Gastroesophageal sphincter (tissue), 3 donors: ENCODE results near the gene POU2AF3.

Source experiments
- POLR2A ChIP-seq, 2 donors: fragments of 450-650 bp; IDR thresholded peaks; one replicate each; pipeline ENCODE4 v1.6.1; 2017; ENCODE audit warnings: antibody characterized with exemption in 2 of 2, mild to moderate bottlenecking in 2 of 2, moderate library complexity in 1 of 2
- POLR2AphosphoS5 ChIP-seq: sonication (generic); formaldehyde crosslinking; IDR thresholded peaks from one replicate; pipeline ENCODE4 v1.6.1; 2017; ENCODE audit warnings: antibody characterized with exemption
- TF ChIP-seq, protein P1 (sequence below), 4 experiments: fragments of 200-600 bp in 2 of 4; fragments of 450-650 bp in 2 of 4; sonication (generic) in 1 of 4; IDR thresholded peaks; one replicate each; pipeline ENCODE4 v1.5.1; 2017 to 2019; ENCODE audit warnings: antibody characterized with exemption in 4 of 4, mild to moderate bottlenecking in 2 of 4, moderate library complexity in 2 of 4

DNA sequence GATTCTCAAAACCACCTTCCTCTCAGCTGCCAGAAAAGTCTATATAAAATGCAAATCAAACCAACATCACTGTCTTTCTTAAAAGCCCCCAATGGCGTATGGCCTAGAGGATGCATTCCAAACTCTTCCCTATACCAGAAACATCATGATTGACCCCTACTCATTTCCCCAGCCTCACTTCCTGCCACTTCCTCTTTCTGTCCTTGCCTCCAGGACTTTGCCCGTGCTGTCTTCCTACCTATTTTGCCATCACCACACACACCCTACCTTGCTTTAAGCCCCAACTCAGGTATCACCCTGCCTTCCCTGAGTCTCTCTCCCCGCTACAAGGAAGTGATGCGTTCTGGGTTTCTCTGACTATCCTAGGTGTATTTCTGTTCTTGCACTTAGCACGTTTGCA lies 44.7 kb upstream of the POU2AF3 start:
- TF ChIP-seq, protein P1, sequence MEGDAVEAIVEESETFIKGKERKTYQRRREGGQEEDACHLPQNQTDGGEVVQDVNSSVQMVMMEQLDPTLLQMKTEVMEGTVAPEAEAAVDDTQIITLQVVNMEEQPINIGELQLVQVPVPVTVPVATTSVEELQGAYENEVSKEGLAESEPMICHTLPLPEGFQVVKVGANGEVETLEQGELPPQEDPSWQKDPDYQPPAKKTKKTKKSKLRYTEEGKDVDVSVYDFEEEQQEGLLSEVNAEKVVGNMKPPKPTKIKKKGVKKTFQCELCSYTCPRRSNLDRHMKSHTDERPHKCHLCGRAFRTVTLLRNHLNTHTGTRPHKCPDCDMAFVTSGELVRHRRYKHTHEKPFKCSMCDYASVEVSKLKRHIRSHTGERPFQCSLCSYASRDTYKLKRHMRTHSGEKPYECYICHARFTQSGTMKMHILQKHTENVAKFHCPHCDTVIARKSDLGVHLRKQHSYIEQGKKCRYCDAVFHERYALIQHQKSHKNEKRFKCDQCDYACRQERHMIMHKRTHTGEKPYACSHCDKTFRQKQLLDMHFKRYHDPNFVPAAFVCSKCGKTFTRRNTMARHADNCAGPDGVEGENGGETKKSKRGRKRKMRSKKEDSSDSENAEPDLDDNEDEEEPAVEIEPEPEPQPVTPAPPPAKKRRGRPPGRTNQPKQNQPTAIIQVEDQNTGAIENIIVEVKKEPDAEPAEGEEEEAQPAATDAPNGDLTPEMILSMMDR (IDR thresholded peaks at IDR 0.05), result no peak
- TF ChIP-seq POLR2A (IDR thresholded peaks at IDR 0.05) (no peak), POLR2AphosphoS5 (no peak)
